Activated CD8-positive, alpha-beta T cell treated with anti-CD3 and anti-CD28 coated beads, Interleukin-2, amount 10 ng/mL, durations not matched to agents 7 days and 5 days (primary cell): ENCODE data around the gene PCSK6. TPM values are rescaled to one million over a fixed set of nuclear protein-coding genes. Genes with fewer than 3 reads are reported as not detected.
"Not testable (repeated sequence)": the region's sequence is repeated elsewhere in the genome, so short reads cannot be mapped to it uniquely, and the experiment has no call there.

Source experiments
- ATAC-seq: fragments of 150-1000 bp; cut with Tn5 transposase; one replicate; pipeline ENCODE4 v1.10.0; 2021; ENCODE audit warnings: moderate library complexity
- CTCF ChIA-PET: fragments of 350-600 bp; sonication (Branson Sonifier 250); formaldehyde crosslinking; loops from one replicate; lab custom pipeline; 2021; ENCODE audit warnings: antibody characterized with exemption; lab: Charles Lee
- POLR2A ChIA-PET: fragments of 350-600 bp; sonication (Branson Sonifier 250); formaldehyde crosslinking; loops from one replicate; lab custom pipeline; 2021; ENCODE audit warnings: antibody characterized with exemption; lab: Charles Lee
- DNase-seq: peaks from one replicate; pipeline ENCODE4 v3.0.0-alpha.2; 2020
- H3K27ac Mint-ChIP-seq: one replicate; pipeline ENCODE4 v1.8.0; 2021; ENCODE audit warnings: mild to moderate bottlenecking, mixed read lengths
- H3K27me3 Mint-ChIP-seq: one replicate; pipeline ENCODE4 v1.8.0; 2021; ENCODE audit warnings: low read depth, mixed read lengths
- H3K36me3 Mint-ChIP-seq: one replicate; pipeline ENCODE4 v1.8.0; 2021; ENCODE audit warnings: low read depth, mixed read lengths
- H3K4me1 Mint-ChIP-seq: one replicate; pipeline ENCODE4 v1.8.0; 2021; ENCODE audit warnings: low read depth, mixed read lengths
- H3K4me3 Mint-ChIP-seq: one replicate; pipeline ENCODE4 v1.8.0; 2021; ENCODE audit warnings: mild to moderate bottlenecking, mixed read lengths
- H3K9me3 Mint-ChIP-seq: one replicate; pipeline ENCODE4 v1.8.0; 2022; ENCODE audit warnings: mixed read lengths; ENCODE audit not compliant: insufficient read depth
- total RNA-seq, 2 experiments: library from RNA; stranded (reverse); gene quantifications; one replicate each; pipeline ENCODE4 v1.2.3, GENCODE V29; 2021

Gene PCSK6
- total RNA-seq, 2 experiments from 2014 or later: 0.68 to 0.76 TPM

- ATAC-seq (no peak), DNase-seq (no peak)
- Mint-ChIP-seq H3K9me3 (no peaks in the 10 kb centered on the region), H3K4me1 (peaks cover 21% of the 10 kb centered on the region), H3K27me3 (no peaks in the 10 kb centered on the region), H3K27ac (no peak overlapping the region), H3K36me3 (no peaks in the 10 kb centered on the region), H3K4me3 (no peak overlapping the region)
- ChIA-PET CTCF (no interaction called here), POLR2A (no interaction called here)
Observed at GRCh38 chr15:101379647-101380046, 109.9 kb downstream of the PCSK6 start.

- DNase-seq (no peak), ATAC-seq (no peak)
- Mint-ChIP-seq H3K4me1 (peaks cover 21% of the 10 kb centered on the region), H3K9me3 (no peaks in the 10 kb centered on the region), H3K27me3 (peaks cover 4% of the 10 kb centered on the region), H3K27ac (no peak overlapping the region), H3K4me3 (no peak overlapping the region), H3K36me3 (no peaks in the 10 kb centered on the region)
- CTCF ChIA-PET: no interaction called here
- POLR2A ChIA-PET: no interaction called here
Observed at GRCh38 chr15:101378879-101379278, 110.6 kb downstream of the PCSK6 start.

GRCh38 chr15:101378171-101378755, 111.2 kb downstream of the PCSK6 start:
- Mint-ChIP-seq H3K4me3 (no peak overlapping the region), H3K36me3 (no peaks in the 10 kb centered on the region), H3K9me3 (no peaks in the 10 kb centered on the region), H3K27ac (no peak overlapping the region), H3K4me1 (peaks cover 25% of the 10 kb centered on the region), H3K27me3 (peaks cover 7% of the 10 kb centered on the region)
- ATAC-seq: no peak
- POLR2A ChIA-PET: no interaction called here
- CTCF ChIA-PET: no interaction called here
- no peak for DNase-seq

DNA sequence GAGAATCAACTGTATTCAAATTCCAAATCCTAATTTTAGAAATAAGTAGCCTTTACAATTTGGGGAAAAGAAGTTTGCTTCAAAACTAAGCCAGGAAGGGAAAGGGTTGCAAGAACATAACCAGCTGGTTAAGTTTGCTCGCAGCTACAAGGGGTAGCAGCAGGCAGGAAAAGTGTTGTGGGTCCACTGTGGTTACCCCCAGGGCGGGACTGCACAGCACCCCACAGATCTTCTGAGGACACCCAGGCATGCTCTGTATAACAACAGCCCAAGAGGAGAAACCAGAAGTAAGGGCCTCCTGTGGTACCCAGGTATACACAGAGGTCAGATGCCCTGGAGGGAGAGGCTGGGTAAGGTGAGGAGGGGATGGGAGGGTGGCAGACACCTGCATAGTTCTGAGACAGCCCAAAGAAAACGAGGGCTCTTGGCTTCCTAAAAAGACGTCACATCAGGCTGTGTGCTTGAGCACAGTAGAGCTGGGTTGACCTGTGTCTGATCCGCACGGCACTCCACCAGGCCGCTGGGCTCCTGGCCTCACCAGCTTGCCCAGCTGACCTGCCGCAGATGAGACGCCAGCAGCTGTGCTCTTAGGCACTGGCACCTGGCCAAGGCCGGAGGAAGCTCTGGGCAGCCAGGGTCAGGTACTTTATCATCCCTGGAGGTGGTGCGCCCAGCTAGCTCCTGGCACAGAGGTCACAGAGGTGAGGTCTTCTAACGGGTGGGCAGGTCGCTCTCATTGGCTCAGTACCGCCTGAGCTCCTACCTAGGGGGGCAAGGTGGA, 112.7 kb downstream of the PCSK6 start:
- CTCF ChIA-PET: no interaction called here
- Mint-ChIP-seq H3K4me1 (peaks cover 27% of the 10 kb centered on the region), H3K36me3 (no peaks in the 10 kb centered on the region), H3K9me3 (no peaks in the 10 kb centered on the region), H3K27ac (peak overlapping the region; percentile 60), H3K27me3 (peaks cover 7% of the 10 kb centered on the region), H3K4me3 (no peak overlapping the region)
- POLR2A ChIA-PET: no interaction called here
- ATAC-seq (peak; percentile 73), DNase-seq (peak; percentile 46)

GRCh38 chr15:101375006-101375405, 114.5 kb downstream of the PCSK6 start:
- H3K27me3 Mint-ChIP-seq, H3K9me3 Mint-ChIP-seq, POLR2A ChIA-PET, CTCF ChIA-PET, H3K36me3 Mint-ChIP-seq, H3K4me3 Mint-ChIP-seq, DNase-seq, ATAC-seq, H3K27ac Mint-ChIP-seq: not testable (repeated sequence)
- peaks cover 27% of the 10 kb centered on the region for H3K4me1 Mint-ChIP-seq

GRCh38 chr15:101374326-101374725, 115.2 kb downstream of the PCSK6 start:
- no peak overlapping the region for H3K27ac Mint-ChIP-seq
- DNase-seq: no peak
- ChIA-PET POLR2A (no interaction called here), CTCF (no interaction called here)
- no peak overlapping the region for H3K4me3 Mint-ChIP-seq
- peaks cover 27% of the 10 kb centered on the region for H3K4me1 Mint-ChIP-seq
- peaks cover 7% of the 10 kb centered on the region for H3K27me3 Mint-ChIP-seq
- no peaks in the 10 kb centered on the region for H3K36me3 Mint-ChIP-seq
- ATAC-seq: no peak
- H3K9me3 Mint-ChIP-seq: no peaks in the 10 kb centered on the region

GRCh38 chr15:101373577-101373976, 115.9 kb downstream of the PCSK6 start:
- no peak for ATAC-seq
- Mint-ChIP-seq H3K4me3 (no peak overlapping the region), H3K9me3 (no peaks in the 10 kb centered on the region), H3K27ac (no peak overlapping the region), H3K36me3 (no peaks in the 10 kb centered on the region), H3K4me1 (peaks cover 27% of the 10 kb centered on the region), H3K27me3 (peaks cover 7% of the 10 kb centered on the region)
- POLR2A ChIA-PET: no interaction called here
- DNase-seq: no peak
- CTCF ChIA-PET: no interaction called here

GRCh38 chr15:101372960-101373525, 116.5 kb downstream of the PCSK6 start:
- DNase-seq: no peak
- CTCF ChIA-PET: interaction anchor here (1.2 kb wide), 1 partner anchor 19 kb away, joined by 3 read pairs; no protein-coding TSS in a partner anchor
- POLR2A ChIA-PET: no interaction called here
- H3K4me3 Mint-ChIP-seq: no peak overlapping the region
- H3K27me3 Mint-ChIP-seq: peaks cover 7% of the 10 kb centered on the region
- no peak for ATAC-seq
- no peaks in the 10 kb centered on the region for H3K36me3 Mint-ChIP-seq
- no peaks in the 10 kb centered on the region for H3K9me3 Mint-ChIP-seq
- no peak overlapping the region for H3K27ac Mint-ChIP-seq
- peaks cover 24% of the 10 kb centered on the region for H3K4me1 Mint-ChIP-seq

DNA sequence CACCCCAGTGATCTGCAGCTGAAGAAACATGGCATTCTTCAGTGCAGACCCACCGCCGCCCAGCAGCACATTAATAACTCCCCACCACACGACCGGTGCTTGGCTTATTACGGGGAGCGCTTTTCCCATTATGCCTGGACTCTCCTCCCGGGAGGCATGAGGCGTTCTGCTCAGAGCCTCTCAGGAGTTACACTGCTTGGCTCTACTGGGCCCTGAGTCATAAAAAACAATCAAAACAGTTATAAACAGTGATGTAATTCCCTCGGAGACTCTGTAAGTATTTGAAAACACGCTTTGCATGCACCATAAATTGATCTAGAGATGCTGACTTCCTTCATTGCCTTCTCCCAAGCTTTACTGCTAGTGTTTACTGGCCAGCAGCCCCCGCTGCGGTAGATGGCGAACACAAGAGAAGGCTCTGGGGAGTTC, 117.3 kb downstream of the PCSK6 start:
- Mint-ChIP-seq H3K9me3 (no peaks in the 10 kb centered on the region), H3K4me1 (peaks cover 22% of the 10 kb centered on the region), H3K27ac (no peak overlapping the region), H3K4me3 (no peak overlapping the region), H3K27me3 (peaks cover 7% of the 10 kb centered on the region), H3K36me3 (no peaks in the 10 kb centered on the region)
- ATAC-seq (no peak), DNase-seq (no peak)
- ChIA-PET CTCF (interaction anchor here (1.2 kb wide), 1 partner anchor 20 kb away, joined by 3 read pairs; no protein-coding TSS in a partner anchor), POLR2A (no interaction called here)

GRCh38 chr15:101371519-101371918, 118.0 kb downstream of the PCSK6 start:
- Mint-ChIP-seq H3K27ac (no peak overlapping the region), H3K4me1 (peaks cover 16% of the 10 kb centered on the region), H3K36me3 (no peaks in the 10 kb centered on the region), H3K27me3 (peaks cover 7% of the 10 kb centered on the region), H3K9me3 (no peaks in the 10 kb centered on the region), H3K4me3 (no peak overlapping the region)
- ChIA-PET POLR2A (no interaction called here), CTCF (no interaction called here)
- ATAC-seq: no peak
- no peak for DNase-seq

GRCh38 chr15:101371081-101371480, 118.4 kb downstream of the PCSK6 start:
- peaks cover 7% of the 10 kb centered on the region for H3K27me3 Mint-ChIP-seq
- no peaks in the 10 kb centered on the region for H3K9me3 Mint-ChIP-seq
- ChIA-PET POLR2A (no interaction called here), CTCF (no interaction called here)
- H3K27ac Mint-ChIP-seq: no peak overlapping the region
- no peak for ATAC-seq
- DNase-seq: no peak
- H3K4me1 Mint-ChIP-seq: peaks cover 11% of the 10 kb centered on the region
- H3K36me3 Mint-ChIP-seq: no peaks in the 10 kb centered on the region
- H3K4me3 Mint-ChIP-seq: no peak overlapping the region

GRCh38 chr15:101370330-101371024, 119.0 kb downstream of the PCSK6 start:
- DNase-seq (no peak), ATAC-seq (no peak)
- Mint-ChIP-seq H3K27ac (no peak overlapping the region), H3K9me3 (no peaks in the 10 kb centered on the region), H3K36me3 (no peaks in the 10 kb centered on the region), H3K4me3 (no peak overlapping the region), H3K27me3 (peaks cover 9% of the 10 kb centered on the region), H3K4me1 (peaks cover 10% of the 10 kb centered on the region)
- POLR2A ChIA-PET: no interaction called here
- CTCF ChIA-PET: no interaction called here
